Mesenteric fat pad (tissue), 1 donor: Measurements from ENCODE around the gene PHF19. TPM values are rescaled to one million over a fixed set of nuclear protein-coding genes. Genes with fewer than 3 reads are reported as not detected.

ENCODE experiments used
- DNase-seq: peaks from one replicate; pipeline ENCODE4 v3.0.0-alpha.2; 2020; ENCODE audit warnings: low spot score
- total RNA-seq: library from RNA; stranded (reverse); fragmentation: NEBNext Ultra II Directional; extraction: Animal tissue kit (Norgen Biotek cat#: 25700); gene quantifications from one replicate; pipeline ENCODE4 v1.2.1, GENCODE V29; 2021
- donor health status: DM: yes; HTN: yes; CAD: no.

PHF19 gene
- total RNA-seq, 1 donor from 2014 or later = 13.7 TPM

GRCh38 chr9:120914396-120914795, 37.4 kb upstream of the PHF19 start:
- DNase-seq = no peak

GRCh38 chr9:120913647-120914264, 36.8 kb upstream of the PHF19 start:
- no peak for DNase-seq

- no peak for DNase-seq
Observed at GRCh38 chr9:120912958-120913646, 36.1 kb upstream of the PHF19 start.

GRCh38 chr9:120911295-120911837, 34.4 kb upstream of the PHF19 start:
- DNase-seq = no peak

GRCh38 chr9:120910643-120911042, 33.7 kb upstream of the PHF19 start:
- no peak for DNase-seq

- no peak for DNase-seq
Observed at GRCh38 chr9:120909904-120910303, 32.9 kb upstream of the PHF19 start.

GRCh38 chr9:120905315-120906164, 28.6 kb upstream of the PHF19 start:
- no peak for DNase-seq

- no peak for DNase-seq
Observed at GRCh38 chr9:120904978-120905301, 28.0 kb upstream of the PHF19 start.

GRCh38 chr9:120904061-120904977, 27.3 kb upstream of the PHF19 start:
- DNase-seq = no peak

- DNase-seq = no peak
Observed at GRCh38 chr9:120902569-120903535, 25.9 kb upstream of the PHF19 start.

GRCh38 chr9:120901755-120902568, 25.0 kb upstream of the PHF19 start:
- no peak for DNase-seq

- DNase-seq = no peak
Observed at GRCh38 chr9:120900824-120901223, 23.8 kb upstream of the PHF19 start.

GRCh38 chr9:120899490-120900068, 22.6 kb upstream of the PHF19 start:
- no peak for DNase-seq

GRCh38 chr9:120898396-120898795, 21.4 kb upstream of the PHF19 start:
- DNase-seq = no peak

GRCh38 chr9:120895951-120896350, 19.0 kb upstream of the PHF19 start:
- DNase-seq = no peak

GRCh38 chr9:120894321-120895148, 17.5 kb upstream of the PHF19 start:
- no peak for DNase-seq

- DNase-seq = no peak
Observed at GRCh38 chr9:120893611-120894307, 16.8 kb upstream of the PHF19 start.
